Measurements from ENCODE around the gene GPAT3.

DNA sequence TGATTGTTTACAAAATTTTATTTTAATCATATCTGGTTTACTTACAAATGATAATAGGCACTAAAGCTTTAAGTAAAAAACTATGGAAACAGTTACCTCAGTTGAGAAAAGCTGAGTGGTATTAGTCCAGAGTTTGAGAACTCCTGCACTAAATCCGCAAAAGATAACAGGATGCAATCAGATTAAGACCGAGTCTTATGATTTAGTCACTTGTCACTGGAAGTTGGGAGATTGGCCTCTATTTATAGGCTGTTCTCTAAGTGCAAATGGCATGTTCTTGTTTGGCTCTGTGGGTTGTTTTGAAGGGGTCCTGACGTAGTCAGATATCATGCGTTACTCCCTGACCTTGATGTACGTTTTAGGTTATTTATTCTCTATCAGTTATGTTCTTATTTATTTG is 6.3 kb downstream of the GPAT3 start:
- TF ChIP-seq ZFP3 (CRISPR knock-in tag; IDR thresholded peaks at IDR 0.05): no peak
- TF ChIP-seq BACH2 (CRISPR knock-in tag; IDR thresholded peaks at IDR 0.05; ENCODE audit: borderline replicate concordance): no peak
- no peak for TF ChIP-seq TOX (CRISPR knock-in tag; IDR thresholded peaks at IDR 0.05; ENCODE audit: borderline replicate concordance)
